Stimulated activated CD4-positive, alpha-beta T cell treated with anti-CD3 and anti-CD28 coated beads, Interleukin-15, amount 100 ng/mL, for 48 hours (primary cell): ENCODE data around the gene SCYL2.
"Not testable (repeated sequence)": the region's sequence is repeated elsewhere in the genome, so short reads cannot be mapped to it uniquely, and the experiment has no call there.

ENCODE experiments used
- DNase-seq, 2 donors: peaks; one replicate each; pipeline ENCODE4 v3.0.0-alpha.2; 2020; ENCODE audit warnings: low read depth in 2 of 2

Gene SCYL2

DNA sequence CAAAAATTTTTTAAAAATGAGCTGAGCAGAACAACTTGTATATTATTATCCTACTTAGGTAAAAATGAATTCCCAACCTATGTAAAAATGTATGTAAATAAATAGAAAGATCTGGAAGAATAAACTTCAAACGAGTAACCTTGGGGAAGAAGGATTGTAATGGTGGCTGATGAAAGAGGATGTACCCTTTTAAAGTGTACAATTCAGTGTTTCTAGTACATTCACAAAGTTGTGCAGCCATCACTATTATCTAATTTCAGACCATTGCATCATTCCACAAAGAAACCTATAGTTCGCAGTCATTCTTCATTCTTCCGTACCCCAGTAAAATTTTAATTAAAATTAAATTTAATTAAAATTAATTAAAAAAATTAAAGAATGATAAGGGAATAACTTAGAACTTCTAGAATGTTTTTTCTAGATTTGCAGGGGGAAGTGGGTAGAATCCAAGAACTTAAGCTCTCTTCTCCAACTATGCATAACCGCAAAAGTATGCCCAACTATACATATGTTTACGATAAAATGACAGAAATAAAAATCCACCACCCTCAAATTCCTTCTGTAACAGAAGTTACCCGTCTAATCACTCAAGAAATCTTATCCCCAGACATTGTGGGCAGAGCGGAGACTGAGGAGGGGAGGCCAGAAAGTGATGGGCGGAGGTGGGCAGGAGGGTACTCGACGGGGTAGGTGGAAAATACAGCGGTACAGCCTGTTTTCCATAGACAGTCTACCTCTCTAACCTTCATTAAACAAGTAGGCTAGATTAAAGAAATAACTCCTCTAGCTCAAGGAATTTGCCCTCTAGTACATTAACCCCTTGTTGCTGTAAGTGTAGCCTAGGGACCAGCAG is 1.0 kb upstream of the SCYL2 start:
- DNase-seq = no peak

DNA sequence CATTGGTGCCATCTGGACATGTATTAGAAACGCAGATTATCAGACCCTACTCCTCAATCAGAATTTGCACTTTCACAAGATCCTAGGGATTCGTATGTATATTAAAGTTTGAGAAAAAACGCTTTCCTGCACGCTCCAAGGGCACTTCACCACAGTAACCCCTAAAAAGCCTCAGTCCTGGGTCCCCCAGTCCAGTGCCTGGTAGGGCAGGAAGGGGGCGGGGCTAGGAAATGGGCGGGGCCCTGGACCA is 467 bp upstream of the SCYL2 start:
- peak; percentile 83 to 95 for DNase-seq

DNA sequence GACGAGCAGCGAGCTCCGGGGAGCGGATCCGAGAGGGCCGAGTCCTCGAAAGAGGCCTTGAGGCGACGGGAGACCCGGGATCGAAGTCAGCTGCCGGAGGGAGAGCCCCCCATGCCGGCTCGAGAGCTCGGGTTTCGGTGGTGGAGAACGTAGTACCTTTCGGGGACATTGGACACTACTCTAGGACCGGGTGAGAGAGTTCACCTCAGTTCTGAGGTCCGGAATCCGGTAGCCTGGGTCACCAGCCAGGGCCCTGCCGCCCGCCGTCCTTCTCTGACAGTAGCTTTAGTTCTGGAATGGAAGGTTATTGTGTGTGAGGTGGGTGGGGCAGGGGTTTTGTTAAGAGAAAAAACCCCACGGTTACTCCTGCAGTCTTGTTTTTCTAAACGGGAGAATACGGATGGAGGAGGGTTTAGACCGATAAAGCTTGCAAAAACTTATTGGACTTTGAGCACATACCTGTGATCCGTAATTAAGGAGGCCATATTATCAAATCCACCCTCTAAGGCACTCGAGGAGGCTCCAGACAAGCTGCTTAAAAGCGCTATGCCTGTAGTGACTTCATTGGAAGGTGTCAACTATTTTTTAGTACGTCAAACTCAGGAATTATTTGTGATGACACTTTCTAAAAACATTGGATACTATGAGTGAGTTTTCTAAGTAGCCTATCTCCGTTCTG is 765 bp downstream of the SCYL2 start:
- peak in 1 of 2 donors; percentile 0 for DNase-seq

DNA sequence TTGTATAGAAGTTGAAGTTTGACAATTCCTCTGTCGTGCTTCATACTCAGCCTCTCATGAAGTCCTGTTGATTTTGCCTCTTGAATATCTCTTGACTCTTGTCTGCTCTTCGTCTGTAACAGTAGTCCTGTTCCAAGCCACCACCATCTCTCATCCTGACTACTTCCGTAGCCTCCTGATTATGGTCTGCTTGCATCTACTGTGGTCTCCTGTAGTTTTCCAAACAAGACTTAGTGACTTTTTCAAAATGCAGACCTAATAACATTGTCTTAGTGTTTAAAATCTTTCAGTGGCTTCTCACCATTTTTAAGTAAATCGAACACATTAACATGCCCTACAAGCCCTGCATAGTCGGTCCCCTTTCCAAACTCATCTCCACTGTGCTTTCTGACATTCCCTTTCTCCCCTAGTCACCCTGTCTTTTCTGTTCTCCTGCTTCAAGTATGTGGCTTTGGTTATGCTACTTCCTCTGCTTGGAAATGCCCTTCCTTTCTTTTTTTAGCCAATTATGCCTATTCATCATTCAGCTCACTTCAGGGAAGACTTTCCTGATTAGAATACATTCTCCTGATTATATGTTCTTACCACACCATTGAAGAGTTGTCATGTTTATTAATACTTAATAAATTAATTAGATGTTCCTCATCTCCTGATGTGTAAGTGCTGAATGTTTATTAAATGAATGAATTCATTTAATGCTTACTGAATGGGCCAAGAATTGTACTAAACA is 2.0 kb downstream of the SCYL2 start:
- DNase-seq = no peak

DNA sequence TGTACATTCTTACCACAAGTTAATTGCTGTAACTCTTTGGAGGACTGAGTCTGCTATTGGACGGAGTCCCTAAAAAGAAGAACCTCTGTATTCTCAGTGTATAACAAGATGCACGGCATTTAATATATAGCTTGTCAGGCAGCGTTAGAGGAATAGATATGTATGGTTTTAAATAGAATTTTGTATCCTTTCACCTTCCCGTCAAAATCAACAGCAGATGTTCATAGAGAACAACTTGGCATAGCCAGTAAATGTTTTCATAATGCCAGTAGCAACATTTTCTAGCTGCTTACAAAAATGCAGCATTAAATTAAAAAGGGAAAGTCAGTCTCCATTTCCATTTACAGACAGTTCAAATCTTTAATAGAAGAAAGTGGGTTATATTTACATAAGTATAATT is 6.8 kb downstream of the SCYL2 start:
- DNase-seq = no peak

DNA sequence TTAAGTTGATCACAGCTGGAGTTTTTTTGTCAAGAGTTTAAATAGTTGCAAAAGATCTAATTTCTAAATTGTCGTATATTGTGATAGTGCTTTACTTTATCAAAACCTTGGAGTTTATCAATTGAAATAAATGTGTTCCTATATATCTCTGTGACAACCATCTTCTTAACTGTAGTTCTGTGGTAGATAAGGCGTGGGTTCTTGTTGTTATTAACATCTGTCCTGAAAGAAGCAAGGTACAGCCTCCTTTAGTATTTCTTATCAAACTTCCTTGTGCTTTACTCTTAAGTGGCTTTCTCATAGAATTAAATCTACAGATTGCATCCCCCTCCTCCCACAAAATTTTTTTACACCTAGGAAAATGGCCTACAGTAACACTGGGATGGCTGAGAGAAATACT is 7.3 kb downstream of the SCYL2 start:
- no peak for DNase-seq

DNA sequence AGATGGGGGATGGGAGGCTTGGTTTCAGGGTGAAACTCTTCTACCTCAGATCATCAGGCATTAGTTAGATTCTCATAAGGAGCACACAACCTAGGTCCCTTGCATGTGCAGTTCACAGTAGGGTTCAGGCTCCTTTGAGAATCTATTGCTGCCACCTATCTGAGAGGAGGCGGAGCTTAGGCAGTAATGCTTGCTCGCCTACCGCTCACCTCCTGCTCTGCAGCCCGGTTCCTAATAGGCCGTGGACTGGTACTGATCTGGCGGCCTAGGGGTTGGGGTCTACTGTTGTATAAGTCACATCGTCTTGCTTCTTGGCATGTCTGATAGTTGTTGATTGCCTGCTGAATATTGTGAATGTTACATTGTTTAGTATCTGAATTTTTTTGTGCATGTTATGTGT is 12.2 kb downstream of the SCYL2 start:
- DNase-seq = no peak

DNA sequence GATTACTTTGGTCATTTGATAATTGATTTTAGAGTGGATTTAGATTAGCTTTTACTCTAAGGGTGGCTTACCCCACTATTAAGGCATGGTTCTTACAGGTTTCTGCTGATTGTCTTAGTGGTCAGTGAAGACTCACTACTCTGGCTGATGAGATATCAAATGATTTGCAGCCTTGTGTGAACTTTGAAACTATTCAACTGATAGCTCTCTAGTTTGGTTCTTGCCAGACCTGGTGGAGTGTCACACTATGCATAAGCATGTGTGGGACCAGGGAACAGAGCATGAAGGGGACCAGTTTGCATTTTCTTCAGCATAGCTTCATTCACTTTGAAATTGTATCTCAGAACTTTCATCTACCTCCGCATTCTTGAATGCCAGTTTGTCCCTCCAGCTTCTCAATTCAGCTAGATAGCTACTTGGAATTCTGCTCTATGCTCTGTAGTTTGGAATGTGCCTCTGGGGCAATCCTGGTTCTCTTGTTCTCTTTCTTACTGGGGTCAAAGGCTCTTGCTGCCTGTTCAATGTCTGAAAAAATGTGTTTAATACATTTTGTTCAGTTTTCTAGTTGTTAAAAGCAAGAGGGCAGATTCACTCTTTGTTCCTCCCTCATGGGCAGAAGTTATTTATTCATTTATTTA is 12.7 kb downstream of the SCYL2 start:
- no peak for DNase-seq

DNA sequence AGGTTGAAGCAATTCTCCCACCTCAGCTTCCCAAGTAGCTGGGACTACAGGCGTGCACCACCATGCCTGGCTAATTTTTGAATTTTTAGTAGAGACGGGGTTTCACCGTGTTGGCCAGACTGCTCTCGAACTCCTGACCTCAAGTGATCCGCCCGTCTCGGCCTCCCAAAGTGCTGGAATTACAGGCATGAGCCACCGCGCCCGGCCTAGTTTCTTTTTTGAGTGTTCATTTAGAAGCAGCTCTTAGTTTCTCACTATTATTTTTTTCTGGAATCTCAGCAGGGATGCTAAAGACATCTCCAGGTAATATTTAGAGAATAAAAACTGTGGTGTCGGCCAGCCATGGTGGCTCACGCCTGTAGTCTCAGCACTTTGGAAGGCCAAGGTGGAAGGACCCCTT is 17.6 kb downstream of the SCYL2 start:
- not testable (repeated sequence) for DNase-seq

DNA sequence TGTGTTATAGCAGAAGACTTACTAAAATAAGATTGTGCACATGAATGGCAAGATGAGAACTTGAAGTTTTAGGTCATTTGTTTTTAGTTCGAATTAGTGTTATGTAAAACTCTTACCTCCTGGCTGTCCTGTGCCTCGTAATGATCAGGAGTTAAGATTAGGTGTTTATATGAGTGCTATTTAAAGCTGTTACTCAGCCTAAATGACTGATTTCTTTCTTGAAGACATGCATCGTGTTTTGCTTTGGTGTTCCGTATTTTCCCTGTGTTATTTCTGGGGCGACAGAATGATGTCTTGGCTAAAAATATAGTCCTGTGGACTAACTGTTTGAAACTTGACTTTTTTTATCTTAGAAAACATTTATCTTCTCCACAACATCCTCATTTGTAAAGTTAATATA is 22.1 kb downstream of the SCYL2 start:
- DNase-seq = no peak

DNA sequence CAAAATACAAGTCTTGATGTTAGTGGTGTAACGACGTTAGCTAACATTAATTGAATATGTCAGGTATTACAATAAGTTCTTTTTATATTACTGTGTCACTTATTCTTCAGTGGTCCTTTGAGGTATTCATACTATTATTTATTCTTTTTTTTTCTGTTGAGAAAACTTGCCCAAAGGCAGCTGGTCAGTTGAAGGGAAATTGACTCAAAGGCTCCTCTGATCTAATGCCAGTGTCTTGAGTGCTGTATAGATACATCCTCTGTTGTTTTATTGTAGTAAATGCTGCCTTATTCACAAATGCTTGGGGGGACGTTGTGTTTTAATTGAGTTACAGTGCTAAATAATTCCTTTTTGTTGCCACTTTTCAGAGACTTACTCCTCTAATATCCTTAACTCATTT is 23.0 kb downstream of the SCYL2 start:
- no peak for DNase-seq

DNA sequence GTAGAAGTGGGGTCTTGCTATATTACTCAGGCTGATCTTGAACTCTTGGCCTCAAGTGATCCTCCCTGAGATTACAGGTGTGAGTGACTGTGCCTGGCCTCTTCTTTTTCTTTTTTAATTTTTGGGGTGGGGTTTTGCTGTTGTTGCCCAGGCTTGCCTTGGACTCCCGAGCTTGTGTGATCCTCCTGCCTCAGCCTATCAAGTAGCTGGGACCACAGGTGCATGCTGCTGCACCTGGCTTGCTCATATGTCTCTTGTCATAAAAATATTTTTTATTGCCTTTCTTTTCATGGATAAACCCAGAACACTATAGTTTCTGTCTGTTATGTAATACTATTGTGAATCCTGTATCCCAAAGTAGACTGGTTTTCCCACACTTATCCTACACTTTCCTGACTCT is 26.0 kb downstream of the SCYL2 start:
- DNase-seq = no peak

DNA sequence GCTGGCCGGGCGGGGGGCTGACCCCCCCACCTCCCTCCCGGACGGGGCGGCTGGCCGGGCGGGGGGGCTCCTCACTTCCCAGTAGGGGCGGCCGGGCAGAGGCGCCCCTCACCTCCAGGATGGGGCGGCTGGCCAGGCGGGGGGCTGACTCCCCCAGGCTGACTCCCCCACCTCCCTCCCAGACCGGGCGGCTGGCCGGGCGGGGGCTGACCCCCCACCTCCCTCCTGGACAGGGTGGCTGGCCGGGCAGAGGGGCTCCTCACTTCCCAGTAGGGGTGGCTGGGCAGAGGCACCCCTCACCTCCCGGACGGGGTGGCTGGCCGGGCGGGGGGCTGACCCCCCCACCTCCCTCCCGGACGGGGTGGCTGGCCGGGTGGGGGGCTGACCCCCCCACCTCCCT is 27.4 kb downstream of the SCYL2 start:
- not testable (repeated sequence) for DNase-seq

DNA sequence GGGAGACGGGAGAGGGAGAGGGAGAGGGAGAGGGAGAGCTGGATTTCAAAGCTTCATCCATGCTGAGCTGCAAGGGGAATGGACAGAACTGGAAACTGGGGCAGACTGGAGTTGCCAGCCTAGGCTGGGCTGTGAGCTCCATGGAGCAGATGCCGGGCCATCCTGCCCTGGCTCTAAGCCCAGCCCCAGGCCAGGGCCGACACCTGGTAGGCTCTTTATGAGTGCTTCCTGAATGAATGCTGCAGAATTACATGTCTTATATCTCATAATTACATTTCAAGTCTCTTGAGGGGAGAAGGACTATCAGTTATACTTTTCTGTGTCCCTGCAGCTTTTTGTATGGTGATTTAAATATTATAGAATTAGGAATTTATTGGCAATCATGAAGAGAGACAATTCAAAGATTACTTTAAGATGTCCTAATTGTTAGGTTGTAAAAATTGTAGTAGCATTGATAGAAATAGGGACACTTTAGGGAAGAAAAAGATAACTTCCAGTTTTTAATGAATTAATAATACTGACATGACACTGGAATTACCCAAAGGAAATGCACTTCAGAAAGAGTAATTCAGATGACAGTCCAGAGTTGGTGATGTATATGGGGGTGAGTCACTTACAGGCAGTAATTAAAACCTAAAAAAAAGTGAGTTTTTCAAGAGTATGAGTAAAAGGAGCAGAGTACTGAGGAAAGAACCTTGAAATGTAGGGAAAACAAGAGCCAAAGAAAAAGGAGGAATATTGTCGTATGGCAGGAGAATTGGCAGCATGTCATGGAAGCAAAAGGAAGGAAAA is 29.0 kb downstream of the SCYL2 start:
- no peak for DNase-seq

DNA sequence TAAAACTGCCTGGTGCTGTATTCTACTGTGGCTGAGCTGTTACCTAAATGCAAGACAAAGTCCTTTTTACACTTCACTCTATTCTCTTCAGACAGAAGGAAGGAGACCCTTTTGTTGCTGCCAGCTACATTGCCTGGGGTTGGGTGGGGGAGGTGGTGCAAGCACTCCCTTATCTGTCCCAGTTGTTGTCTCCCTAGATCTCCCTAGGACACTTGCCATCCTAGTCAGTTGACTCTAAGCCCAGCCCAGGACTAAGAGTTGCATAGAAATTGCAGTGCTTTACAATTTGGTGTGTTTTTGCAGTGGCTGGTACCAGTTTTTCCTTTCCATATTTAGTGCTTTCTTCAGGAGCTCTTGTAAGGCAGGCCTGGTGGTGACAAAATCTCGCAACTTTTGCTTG is 35.1 kb downstream of the SCYL2 start:
- DNase-seq = no peak

DNA sequence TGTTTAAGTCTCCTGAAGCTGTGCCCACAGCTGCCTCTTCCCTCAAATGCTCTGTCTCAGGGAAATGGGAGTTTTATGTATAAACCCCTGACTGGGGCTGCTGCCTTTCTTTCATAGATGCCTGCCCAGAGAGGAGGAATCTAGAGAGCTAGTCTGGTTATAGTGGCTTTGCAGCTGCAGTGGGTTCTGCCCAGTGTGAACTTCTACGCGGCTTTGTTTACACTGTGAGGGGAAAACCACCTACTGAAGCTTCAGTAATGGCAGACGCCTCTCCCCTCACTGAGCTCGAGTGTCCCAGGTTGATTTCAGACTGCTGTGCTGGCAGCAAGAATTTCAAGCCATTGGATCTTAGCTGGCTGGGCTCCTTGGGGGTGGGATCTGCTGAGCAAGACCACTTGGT is 36.9 kb downstream of the SCYL2 start:
- no peak for DNase-seq

DNA sequence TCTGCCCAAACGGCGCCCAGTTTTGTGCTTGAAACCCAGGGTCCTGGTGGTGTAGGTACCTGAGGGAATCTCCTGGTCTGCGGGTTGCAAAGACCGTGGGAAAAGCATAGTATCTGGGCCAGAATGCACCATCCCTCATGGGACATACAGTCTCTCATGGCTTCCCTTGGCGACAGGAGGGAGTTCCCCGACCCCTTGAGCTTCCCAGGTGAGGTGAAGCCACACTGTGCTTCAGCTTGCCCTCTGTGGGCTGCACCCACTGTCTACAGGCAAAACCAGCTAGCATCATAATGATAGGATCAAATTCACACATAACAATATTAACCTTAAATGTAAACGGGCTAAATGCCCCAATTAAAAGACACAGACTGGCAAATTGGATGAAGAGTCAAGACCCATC is 37.4 kb downstream of the SCYL2 start:
- not testable (repeated sequence) for DNase-seq

DNA sequence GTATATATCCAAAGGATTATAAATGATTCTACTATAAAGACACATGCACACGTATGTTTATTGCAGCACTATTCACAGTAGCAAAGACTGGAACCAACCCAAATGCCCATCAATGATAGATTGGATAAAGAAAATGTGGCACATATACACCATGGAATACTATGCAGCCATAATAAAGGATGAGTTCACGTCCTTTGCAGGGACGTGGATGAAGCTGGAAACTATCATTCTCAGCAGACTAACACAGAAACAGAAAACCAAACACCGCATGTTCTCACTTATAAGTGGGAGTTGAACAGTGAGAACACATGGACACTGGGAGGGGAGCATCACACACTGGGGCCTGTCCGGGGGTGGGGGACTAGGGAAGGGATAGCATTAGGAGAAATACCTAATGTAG is 41.2 kb downstream of the SCYL2 start:
- not testable (repeated sequence) for DNase-seq

DNA sequence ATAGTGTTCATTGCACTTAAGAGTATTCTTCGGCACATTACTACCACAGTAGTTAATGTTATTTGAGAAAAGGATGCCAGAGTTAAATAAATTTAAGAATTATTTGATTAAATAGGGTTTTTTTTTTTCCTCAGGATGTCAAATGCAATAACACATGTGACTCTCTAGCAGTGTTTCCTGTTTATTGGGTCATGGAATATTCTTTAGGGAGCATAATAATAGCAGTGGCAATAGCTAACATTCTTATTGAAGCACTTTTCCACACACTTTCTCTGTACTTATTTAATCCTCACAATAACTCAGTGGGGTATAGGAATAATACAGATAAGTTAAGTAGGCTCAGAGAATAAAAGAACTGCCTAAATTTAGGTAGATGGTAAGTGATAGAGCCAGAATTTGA is 44.3 kb downstream of the SCYL2 start:
- DNase-seq = no peak

DNA sequence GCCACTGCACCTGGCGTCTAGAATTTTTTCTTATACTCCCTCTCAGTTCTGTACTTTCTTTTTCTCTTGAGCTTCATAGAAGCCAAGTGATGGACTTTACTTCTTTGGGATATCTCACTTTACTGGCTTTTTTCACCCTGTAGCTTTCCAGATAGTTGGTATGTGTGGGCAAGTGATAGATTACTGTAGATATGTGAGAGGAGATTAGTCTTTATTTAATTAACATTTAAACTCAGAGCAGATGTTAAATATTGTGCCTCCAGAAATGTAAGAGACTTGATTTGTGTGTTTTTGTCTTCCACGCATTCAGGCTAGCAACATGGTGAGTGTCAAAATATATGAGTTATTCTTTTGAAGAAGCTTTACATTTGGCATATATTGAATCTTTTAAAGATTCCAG is 50.4 kb downstream of the SCYL2 start:
- DNase-seq = no peak

DNA sequence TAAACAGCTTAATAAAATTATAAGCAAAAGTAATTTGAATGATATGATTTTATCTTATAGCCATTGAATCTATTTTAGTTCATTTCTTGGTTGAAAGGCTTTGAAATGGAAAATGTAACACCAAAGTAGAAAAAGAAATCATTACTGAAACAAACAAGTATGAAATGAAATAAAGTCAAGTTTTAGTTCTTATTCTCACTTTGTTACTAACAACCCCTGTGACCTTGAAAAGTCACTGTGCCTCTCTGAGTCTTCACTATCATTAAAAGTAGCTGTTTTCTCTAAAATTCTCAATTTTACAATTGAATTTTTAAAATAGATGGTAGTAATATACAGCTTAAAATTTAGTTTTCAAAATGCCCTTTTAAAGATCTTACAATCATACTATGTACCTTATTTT is 57.5 kb downstream of the SCYL2 start:
- DNase-seq = no peak

DNA sequence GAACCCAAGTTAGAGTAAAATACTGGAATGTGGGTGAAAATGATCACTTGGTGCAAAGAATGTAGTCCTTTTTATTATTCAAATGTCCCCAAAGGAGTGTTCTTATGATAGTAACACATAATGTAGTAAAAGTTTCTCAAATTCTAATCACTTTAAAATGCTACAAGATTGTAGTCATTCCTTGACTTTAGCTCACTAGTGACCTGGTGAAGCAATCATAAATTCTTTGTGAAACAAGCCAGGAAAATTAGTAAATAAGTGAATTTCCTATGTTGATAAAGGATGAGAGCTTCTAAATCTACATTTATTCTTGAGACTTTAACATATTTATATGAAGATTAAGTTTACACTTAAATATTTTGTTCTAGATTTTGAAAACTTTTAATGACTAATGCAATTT is 59.2 kb downstream of the SCYL2 start:
- DNase-seq = no peak
